Mesodermal cell (in vitro differentiated cells): ENCODE data around the gene DEFB124.
A peak's percentile ranks its signal among the peaks of the same experiment; 100 is the strongest.
"Not testable (repeated sequence)": the region's sequence is repeated elsewhere in the genome, so short reads cannot be mapped to it uniquely, and the experiment has no call there.

Experiments
- H3K27ac ChIP-seq: 2 replicates; pipeline ENCODE4 v1.7.0; 2013; ENCODE audit warnings: mild to moderate bottlenecking, low read depth, low read length, moderate library complexity; ENCODE audit not compliant: severe bottlenecking
- H3K36me3 ChIP-seq: 2 replicates; pipeline ENCODE4 v1.7.1; 2013; ENCODE audit warnings: mild to moderate bottlenecking, low read length, moderate library complexity; ENCODE audit not compliant: control insufficient read depth, insufficient read depth
- H3K4me1 ChIP-seq: one replicate; pipeline ENCODE4 v1.7.1; 2013; ENCODE audit warnings: mild to moderate bottlenecking, low read length; ENCODE audit not compliant: insufficient read depth, control insufficient read depth, poor library complexity, severe bottlenecking
- H3K4me3 ChIP-seq: 2 replicates; pipeline ENCODE4 v1.7.0; 2013; ENCODE audit warnings: low read length, control low read depth, mild to moderate bottlenecking; ENCODE audit not compliant: insufficient read depth, poor library complexity, severe bottlenecking; ENCODE audit errors: extremely low read depth
- H3K9me3 ChIP-seq: 2 replicates; pipeline ENCODE4 v1.7.1; 2013; ENCODE audit warnings: mild to moderate bottlenecking, low read length, moderate library complexity; ENCODE audit not compliant: control insufficient read depth
- WGBS, 2 experiments: methylation state at CpG; one replicate each; pipeline ENCODE4 v1.1.5; 2013; ENCODE audit warnings: missing lambda C conversion rate in 2 of 2; ENCODE audit not compliant: insufficient coverage in 2 of 2; 5-methylcytosine and 5-hydroxymethylcytosine counted together

DEFB124 gene

GRCh38 chr20:31514154-31515071 lies 39.5 kb upstream of the DEFB124 start, which contains the start of gene HM13:
Gene HM13, plus strand, starts transcription at chr20:31514442. Its CDS starts 110 bp downstream, at chr20:31514552.
- H3K9me3 ChIP-seq = no peaks in the 10 kb centered on the region
- H3K27ac ChIP-seq = peak within 1 kb of the TSS; percentile 86
- peak within 1 kb of the TSS; percentile 82 for H3K4me3 ChIP-seq
- WGBS, 2 experiments = 1% methylated on average over 83 to 84 of the region's 86 CpGs
- peaks cover 30% of the 10 kb centered on the region for H3K36me3 ChIP-seq
- peaks cover 10% of the 10 kb centered on the region for H3K4me1 ChIP-seq

GRCh38 chr20:31508517-31509244 lies 33.8 kb upstream of the DEFB124 start:
- Histone ChIP-seq H3K36me3 (no peaks in the 10 kb centered on the region), H3K9me3 (no peaks in the 10 kb centered on the region), H3K4me3 (no peak overlapping the region), H3K4me1 (no peaks in the 10 kb centered on the region), H3K27ac (no peak overlapping the region)
- 62 to 73% methylated on average over 5 of the region's 5 CpGs for WGBS, 2 experiments

DNA sequence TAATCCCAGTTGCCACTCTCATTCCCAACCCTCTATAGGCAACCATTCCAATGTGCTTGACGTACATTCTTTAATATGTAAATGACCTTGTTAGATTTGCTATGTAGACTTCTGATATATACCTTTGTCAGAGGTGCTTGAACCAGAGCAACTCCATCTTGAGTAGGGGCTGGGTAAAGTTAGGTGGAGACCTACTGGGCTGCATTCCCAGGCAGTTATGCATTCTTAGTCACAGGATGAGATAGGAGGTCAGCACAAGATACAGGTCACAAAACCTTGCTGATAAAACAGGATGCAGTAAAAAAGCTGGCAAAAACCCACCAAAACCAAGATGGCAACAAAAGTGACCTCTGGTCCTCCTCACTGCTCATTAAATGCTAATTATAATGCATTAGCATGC lies 31.0 kb upstream of the DEFB124 start:
- no peaks in the 10 kb centered on the region for H3K9me3 ChIP-seq
- WGBS, 2 experiments = no CpG with 5 or more reads among the region's 1 CpG
- H3K4me1 ChIP-seq = no peaks in the 10 kb centered on the region
- no peaks in the 10 kb centered on the region for H3K36me3 ChIP-seq
- H3K27ac ChIP-seq = no peak overlapping the region
- no peak overlapping the region for H3K4me3 ChIP-seq

GRCh38 chr20:31502884-31503673 lies 28.2 kb upstream of the DEFB124 start:
- WGBS, 2 experiments = 34 to 53% methylated on average over 12 to 19 of the region's 20 CpGs
- not testable (repeated sequence) for H3K4me1 ChIP-seq, H3K4me3 ChIP-seq

GRCh38 chr20:31500527-31500926 lies 25.6 kb upstream of the DEFB124 start:
- WGBS, 2 experiments = 10 to 25% methylated on average over 1 of the region's 1 CpG
- H3K36me3 ChIP-seq = no peaks in the 10 kb centered on the region
- no peaks in the 10 kb centered on the region for H3K4me1 ChIP-seq
- H3K9me3 ChIP-seq = no peaks in the 10 kb centered on the region
- H3K27ac ChIP-seq = no peak overlapping the region
- H3K4me3 ChIP-seq = no peak overlapping the region

More at GRCh38 chr20:31502884-31503673, 28.2 kb upstream of the DEFB124 start:
- not testable (repeated sequence) for H3K36me3 ChIP-seq, H3K27ac ChIP-seq, H3K9me3 ChIP-seq

GRCh38 chr20:31497838-31498540 lies 23.1 kb upstream of the DEFB124 start:
- no peaks in the 10 kb centered on the region for H3K36me3 ChIP-seq
- H3K9me3 ChIP-seq = peaks cover 2% of the 10 kb centered on the region
- WGBS, 2 experiments = 35 to 83% methylated on average over 2 to 4 of the region's 6 CpGs
- no peak overlapping the region for H3K27ac ChIP-seq
- H3K4me1 ChIP-seq = peaks cover 3% of the 10 kb centered on the region
- H3K4me3 ChIP-seq = no peak overlapping the region

- H3K4me3 ChIP-seq = no peak overlapping the region
- 73 to 74% methylated on average over 14 to 15 of the region's 15 CpGs for WGBS, 2 experiments
- no peak overlapping the region for H3K27ac ChIP-seq
- H3K9me3 ChIP-seq = peaks cover 2% of the 10 kb centered on the region
- H3K4me1 ChIP-seq = peaks cover 3% of the 10 kb centered on the region
- H3K36me3 ChIP-seq = no peaks in the 10 kb centered on the region
Measured at GRCh38 chr20:31496761-31497295, 21.9 kb upstream of the DEFB124 start.

- WGBS, 2 experiments = 40% methylated on average over 1 of the region's 2 CpGs; no CpG with 5 or more reads in 1 of the 2 experiments
- no peak overlapping the region for H3K27ac ChIP-seq
- H3K4me1 ChIP-seq = peaks cover 3% of the 10 kb centered on the region
- peaks cover 2% of the 10 kb centered on the region for H3K9me3 ChIP-seq
- no peak overlapping the region for H3K4me3 ChIP-seq
- no peaks in the 10 kb centered on the region for H3K36me3 ChIP-seq
Measured at GRCh38 chr20:31494131-31494530, 19.2 kb upstream of the DEFB124 start.

GRCh38 chr20:31490752-31491151 lies 15.8 kb upstream of the DEFB124 start:
- WGBS, 2 experiments = 74 to 83% methylated on average over 3 of the region's 3 CpGs
- H3K9me3 ChIP-seq = peaks cover 5% of the 10 kb centered on the region
- peaks cover 3% of the 10 kb centered on the region for H3K4me1 ChIP-seq
- H3K27ac ChIP-seq = no peak overlapping the region
- no peak overlapping the region for H3K4me3 ChIP-seq
- no peaks in the 10 kb centered on the region for H3K36me3 ChIP-seq

- Histone ChIP-seq H3K27ac (no peak overlapping the region), H3K9me3 (peaks cover 14% of the 10 kb centered on the region), H3K36me3 (no peaks in the 10 kb centered on the region), H3K4me1 (peaks cover 3% of the 10 kb centered on the region), H3K4me3 (no peak overlapping the region)
- no CpG with 5 or more reads among the region's 3 CpGs for WGBS, 2 experiments
Measured at GRCh38 chr20:31489152-31489551, 14.2 kb upstream of the DEFB124 start.
